GM18507 (cell line): ENCODE results near the gene DOCK10.

Experiments
- DNase-seq: peaks from one replicate; pipeline ENCODE4 v3.0.0; 2011; ENCODE audit warnings: low read depth; ENCODE audit not compliant: insufficient read length; ENCODE audit errors: extremely low spot score
- FAIRE-seq: peaks from 2 replicates; lab custom pipeline; 2011; peaks lifted over from hg19 to GRCh38; lab: Jason Lieb, UNC

DOCK10 gene

DNA sequence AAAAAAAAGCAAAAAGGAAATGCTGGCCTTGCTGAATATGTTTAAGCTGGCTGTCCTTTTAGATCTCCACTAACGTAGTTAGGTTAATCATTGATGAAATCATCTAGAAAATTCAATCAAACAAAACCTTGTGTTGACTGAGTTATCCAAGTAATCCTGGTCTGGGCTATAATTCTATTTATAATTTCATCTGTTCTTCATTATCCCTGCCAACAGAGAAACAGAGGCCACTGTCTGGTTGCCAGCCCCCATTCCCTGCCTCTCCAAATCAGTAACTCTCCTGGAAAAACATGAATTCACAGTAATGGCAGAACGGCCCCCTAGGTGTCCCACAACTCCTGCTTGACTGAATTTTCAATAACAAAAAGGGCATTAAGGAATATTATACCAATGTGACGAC is 24.6 kb downstream of the DOCK10 start:
- DNase-seq = no peak
- no peak for FAIRE-seq

DNA sequence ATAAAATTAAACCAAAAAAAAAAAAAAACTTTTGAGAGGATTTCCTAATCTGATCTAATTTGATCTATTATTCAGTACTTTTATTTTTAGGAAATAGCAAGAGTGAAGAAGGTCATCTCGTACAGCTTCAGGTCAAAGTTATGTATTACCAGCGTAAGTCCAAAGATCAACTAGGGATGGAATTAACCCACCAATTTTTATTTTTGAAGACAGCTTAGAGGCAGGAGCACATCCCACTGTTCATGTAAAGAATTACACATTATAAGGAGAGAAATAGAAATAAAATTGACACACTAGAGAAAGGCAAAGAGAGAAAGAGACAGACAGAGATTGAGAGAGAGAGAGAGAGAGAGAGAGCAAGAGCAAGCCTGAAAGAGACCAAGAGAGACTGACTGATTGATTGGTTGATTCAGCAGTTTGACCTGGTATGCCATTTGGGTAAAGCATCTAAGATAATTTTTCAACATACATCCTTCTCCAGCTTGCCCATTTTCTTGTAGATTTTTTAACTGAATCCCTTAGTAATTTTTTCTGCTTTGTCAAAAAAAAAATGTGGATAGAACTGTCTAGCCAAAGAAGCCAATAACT is 25.1 kb downstream of the DOCK10 start:
- FAIRE-seq = no peak
- DNase-seq = no peak

DNA sequence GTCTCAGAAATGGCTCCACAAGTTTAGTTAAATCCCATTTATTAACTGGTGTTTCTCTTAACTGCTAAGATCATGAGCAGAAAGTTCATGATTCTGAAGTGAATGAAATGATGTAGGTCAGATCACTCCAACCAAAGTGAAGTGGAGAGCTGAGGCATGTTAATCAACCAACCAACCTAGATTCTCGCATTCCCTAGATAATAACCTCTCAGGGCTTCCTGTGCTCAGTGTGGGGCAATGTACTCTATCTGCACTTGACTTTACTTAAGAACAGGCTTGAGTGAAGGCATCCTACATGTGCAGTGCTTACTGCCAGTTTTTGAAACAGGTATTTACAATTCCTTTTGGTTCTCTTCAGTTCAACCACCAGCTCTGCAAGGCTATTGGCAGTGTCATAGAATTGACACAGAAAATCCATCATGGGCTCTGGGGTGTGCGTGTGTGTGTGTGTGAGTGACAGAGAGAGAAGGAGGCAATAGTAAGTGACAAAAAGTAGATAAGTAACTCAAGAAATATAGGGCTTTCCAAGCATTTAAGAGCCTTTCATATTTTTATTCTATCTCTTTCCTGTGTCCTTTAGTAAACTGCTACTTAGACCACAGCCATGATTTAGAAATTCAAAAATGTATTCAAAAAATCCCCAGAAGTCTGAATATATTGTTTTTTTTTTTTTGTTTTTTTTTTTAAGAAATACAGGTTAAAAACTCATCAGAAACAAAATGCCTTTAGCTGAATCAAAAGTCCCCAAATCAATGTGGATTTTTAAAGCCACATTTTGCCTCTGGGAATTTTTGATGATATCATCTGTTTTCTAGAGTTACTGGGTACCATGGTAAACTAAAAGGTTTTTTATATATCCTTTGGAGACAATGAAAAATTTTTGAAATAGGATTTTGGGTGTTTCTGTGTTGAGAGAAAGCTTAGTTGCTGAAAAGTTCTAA is 28.6 kb downstream of the DOCK10 start:
- peak; percentile 56 for FAIRE-seq
- DNase-seq = no peak

DNA sequence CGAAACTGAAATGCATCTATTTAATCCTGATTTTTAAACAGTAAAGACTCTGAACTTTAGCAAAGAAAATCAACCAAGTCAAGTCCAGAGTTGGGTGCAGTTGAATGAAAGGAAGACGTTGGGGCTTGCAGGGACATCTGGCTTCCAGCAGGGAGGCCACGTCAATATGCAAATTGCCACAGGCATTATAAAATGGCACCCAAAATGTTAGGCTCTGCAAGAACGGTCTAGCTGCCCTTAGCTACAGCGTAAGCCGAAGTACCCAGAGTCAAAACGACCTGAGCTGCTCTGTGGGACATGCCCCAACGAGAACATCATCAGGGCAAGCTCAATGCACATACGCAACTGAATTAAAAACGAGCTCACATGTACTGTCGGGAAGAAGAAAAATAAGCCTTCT is 30.7 kb downstream of the DOCK10 start:
- DNase-seq (no peak), FAIRE-seq (no peak)

DNA sequence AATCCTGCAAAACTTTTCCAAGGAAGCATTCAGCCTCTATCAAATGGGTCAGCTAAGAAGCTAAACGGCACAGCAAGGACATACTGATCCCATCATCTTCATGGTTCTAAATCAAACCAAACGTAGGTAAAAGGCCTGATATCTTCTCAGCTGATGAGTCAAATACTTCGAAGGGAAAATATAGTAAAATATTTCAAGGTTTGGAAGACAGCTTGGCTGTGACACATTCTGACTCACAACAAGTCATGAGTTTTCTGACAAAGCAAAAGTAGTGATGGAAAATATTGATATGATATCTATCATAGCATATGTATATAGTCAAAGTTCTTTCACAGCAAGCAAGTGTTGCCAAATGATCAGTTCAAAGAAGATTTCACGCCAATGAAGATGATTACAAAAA is 31.5 kb downstream of the DOCK10 start:
- DNase-seq = no peak
- FAIRE-seq = no peak

DNA sequence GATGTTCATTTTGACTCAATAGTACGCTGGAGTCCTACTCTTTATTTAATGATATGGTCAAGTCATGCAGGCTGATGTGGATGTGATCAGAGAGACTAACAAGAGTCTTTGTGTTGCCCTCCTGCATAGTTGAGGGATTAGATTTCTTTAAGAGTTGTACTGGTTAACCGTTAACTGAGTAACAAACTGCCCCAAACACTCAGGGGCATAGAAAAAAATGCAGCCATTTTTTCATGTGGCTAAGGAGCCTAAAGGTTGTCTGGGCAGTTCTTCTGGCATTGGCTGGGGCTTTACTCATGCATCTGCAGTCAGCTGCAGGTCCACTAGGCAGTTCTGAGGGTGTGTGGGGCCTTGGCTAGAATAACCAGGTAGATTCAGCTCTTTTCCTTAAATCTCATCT is 32.5 kb downstream of the DOCK10 start:
- DNase-seq = no peak
- peak; percentile 63 for FAIRE-seq

DNA sequence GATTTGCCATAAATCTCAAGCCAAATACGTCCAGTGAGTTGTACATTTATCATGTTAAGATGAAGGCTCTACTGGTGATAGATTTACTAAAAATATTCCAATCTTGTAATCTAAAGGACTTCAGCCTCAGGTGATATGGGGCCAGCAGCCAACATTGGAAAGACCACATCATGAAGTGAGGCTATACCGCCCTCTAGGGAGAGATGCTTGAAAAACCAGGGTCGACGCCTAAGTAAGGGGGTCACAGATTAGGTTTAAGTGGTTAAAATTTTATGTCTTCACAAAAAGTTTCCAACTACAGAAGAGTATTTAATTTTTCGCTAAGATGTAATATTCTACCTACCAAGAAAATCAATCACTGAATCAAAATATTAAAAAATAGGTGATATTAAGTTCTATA is 33.3 kb downstream of the DOCK10 start:
- FAIRE-seq (peak; percentile 48), DNase-seq (no peak)

DNA sequence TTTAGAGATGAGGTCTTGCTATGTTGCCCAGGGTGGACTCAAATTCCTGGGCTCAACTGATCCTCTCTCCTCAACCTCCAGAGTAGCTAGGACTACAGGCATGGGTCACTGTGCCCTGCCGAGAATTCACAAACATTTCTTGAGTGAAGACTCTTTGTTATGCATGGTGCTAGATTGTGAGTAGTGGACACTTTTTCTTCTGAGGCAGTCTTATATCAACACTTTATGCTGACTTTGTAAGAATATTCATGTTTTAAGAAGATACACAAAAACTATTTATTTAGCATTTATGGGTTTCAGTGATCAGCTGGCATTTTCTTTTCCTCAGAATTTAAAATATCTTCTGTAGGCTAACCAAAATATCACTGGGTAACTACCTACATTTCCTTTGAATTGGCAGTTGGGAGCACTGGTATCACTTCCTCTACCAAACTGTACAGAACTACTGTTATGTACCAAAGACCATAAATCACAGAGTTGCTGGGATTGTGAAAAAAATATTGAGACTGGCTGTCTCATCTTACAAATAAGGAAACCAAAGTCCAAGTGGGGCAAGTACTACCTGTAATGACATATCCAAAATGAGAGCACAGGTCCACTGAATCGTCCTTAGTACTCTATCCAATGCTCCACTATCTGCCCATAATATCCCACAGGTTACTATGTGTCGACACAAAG is 34.0 kb downstream of the DOCK10 start:
- no peak for DNase-seq
- FAIRE-seq = peak; percentile 82

DNA sequence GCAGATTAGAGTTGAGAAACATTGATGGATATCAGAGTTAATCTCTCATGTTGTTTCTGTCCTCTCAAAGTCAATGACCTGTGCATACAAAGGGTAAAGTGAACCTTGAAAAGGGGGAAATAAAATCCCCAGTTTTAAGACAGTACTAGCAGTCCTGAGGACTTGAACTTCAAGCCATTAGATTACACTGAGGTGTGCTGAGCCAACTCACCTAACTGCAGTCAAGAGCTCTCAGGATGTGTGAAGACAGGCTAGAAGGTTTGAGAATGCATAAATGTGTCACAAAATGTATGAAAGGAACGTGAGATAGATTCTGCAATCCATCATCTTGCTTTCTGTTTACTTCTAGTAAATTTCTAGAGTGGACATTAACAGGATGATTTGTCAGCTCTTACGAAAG is 35.5 kb downstream of the DOCK10 start:
- peak; percentile 67 for FAIRE-seq

DNA sequence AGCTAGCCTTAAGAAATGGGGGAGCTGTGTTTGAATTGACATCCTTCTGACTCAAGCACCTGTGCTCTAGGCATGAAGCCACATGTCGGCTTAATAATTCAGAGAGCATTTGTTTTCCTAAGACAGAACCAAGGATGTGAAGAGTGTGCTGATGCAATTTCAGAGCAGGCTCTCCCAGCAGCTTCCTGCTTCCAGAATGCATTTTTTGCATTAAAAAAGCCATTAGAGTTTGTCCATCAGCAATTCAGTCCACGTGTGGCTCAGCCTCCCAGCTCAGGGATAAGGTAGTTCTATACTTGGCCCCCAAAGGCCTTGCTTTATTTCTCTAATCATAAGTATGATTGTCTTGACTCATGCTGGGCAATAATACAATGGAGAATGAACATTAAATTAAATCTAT is 37.7 kb downstream of the DOCK10 start:
- no peak for DNase-seq
- FAIRE-seq = peak; percentile 29

More for the DNA sequence above, 35.5 kb downstream of the DOCK10 start:
- no peak for DNase-seq

DNA sequence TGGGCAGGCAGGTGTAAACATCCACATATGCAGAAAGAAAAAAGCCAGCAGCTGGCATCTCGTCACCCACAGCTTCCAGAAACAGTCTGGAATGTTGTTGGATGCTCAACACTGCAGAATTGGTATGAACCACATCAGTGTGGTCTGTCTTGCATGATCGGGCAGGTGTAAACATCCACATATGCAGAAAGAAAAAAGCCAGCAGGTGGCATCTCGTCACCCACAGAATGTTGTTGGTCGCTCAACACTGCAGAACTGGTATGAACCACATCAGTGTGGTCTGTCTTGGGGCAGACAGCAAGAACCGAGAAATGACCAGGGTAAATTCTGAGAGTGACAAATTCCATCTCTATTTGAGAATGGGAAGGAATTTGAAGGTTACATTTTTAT is 39.6 kb downstream of the DOCK10 start:
- DNase-seq = no peak

DNA sequence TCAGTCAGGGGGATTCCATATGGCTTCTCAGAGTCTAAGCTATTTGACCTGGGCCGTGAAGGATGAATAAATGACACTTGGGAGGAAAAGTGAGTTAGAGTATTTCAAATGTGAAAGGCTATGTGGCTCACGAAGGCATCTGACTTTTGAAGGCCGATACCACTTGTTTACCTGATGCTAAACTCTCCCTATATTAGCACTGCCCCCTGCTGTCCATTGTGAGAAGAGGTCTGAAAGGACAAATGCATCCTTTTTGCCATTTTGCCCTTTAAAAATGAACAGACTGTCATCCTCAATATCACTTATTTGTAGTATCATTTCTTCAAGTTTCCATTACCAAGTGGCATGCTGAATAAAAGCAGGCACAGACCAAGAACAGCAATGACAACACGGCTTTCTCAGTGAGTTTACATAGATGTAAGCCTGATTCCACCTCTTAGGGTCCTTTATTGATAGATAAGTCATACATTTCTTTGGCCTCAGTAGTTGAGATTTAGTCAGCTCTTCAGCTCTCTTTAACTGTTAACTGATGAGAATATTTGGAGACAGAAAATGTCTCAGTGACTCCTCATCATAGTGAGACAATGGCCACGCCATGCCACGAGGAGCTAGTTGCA is 40.1 kb downstream of the DOCK10 start:
- peak; percentile 35 for DNase-seq
- FAIRE-seq = peak; percentile 95

More for the DNA sequence above, 39.6 kb downstream of the DOCK10 start:
- peak; percentile 82 for FAIRE-seq

DNA sequence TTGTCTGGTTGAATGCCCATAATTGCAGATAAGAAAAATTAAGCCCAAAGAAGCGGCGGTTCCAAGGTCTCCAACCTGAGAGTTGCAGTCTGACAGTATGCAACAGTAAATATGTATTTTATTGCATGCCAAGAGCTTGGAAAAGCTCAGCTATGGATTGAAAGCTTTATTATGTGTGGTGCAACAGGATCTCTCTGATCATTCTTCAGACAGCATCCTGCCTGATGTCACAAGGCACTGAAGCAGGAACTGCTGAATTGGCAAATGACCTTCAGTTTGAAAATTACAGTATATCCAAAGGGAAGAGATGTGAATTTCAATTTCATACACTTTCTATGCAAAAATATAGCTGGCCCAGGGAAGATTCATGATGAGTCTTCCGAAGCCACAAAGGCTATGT is 42.5 kb downstream of the DOCK10 start:
- no peak for DNase-seq
- no peak for FAIRE-seq

DNA sequence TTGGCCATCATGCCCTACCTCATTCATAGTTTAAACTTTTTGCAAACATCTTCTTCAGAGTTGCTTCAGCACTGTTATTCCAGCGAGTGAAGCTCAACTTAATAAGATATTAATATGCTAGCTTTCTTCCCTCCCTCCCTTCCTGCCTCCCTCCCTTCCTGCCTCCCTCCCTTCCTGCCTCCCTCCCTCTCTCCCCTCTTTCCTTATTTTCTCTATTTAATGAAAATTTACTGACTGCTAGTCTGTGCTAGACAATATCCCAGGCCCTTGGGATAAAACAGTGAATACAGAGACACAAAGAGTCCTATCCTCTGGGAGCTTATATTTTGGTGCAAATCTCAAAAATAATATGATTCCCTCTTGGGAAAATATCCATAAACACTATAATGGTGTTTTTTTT is 42.9 kb downstream of the DOCK10 start:
- FAIRE-seq = no peak
- DNase-seq = no peak

DNA sequence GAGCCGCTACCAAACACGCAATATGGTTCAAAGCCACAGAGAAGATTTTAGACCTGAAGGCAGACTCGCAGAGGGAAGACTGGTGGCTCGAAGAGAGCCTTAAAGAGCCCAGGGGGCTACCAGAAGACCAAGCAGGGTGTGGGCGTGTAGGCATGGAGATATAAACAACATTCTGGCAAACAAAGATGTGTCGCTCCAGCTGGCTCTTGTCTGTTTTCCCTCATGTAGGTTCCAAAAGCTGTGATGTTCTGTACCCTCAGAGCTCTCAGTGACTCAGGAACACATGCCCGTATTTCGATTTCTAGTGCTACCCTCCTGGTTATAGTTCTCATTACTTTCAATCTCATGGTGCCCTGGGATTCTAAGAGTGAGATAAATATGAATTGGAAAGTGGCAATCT is 44.5 kb downstream of the DOCK10 start:
- no peak for FAIRE-seq
- no peak for DNase-seq

DNA sequence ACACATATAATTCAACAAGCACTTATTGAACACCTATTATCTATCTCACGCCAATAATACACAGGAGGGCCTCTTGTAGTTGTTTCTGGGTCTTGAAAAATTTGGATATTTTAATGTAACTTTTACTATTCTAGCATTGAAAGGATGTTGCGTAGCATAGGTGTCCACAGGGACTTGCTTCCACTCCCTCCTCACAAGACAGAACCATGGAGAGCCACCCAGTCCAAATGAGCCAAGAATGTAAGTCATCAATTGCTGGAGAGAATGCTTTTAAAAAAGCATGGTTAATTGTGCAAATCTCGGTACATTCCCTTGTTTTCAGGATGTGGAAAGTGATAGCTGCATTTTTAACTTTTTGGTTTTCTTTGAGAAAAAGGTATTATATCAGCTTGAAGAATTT is 46.8 kb downstream of the DOCK10 start:
- DNase-seq = no peak

DNA sequence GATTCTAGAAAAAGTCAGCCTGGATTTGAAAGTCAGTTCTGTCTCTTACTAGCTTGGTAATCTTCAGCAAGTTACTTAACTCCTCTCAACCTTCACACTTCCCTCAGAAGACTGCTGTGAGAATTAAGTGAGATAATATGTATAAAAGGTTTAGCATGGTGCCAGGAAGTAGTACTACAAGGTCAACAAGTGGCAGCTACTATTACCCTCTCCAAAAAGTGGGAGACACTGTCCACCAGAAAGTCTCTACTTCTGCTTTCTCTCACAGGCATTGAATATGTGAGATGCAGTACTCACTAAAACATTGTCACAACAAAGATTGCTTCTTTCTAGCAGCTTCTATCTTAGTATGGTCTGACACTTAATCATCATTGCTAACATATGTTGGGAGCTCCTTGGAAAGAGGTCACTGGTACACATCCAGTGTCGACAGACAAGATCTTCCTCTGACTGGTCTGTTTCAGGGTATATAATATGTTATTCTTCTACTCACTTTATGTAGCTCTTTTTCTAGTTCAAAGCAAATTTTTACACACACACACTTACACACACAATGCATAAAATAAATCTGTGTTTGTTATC is 47.9 kb downstream of the DOCK10 start:
- no peak for FAIRE-seq
- DNase-seq = no peak

More for the DNA sequence above, 46.8 kb downstream of the DOCK10 start:
- no peak for FAIRE-seq

DNA sequence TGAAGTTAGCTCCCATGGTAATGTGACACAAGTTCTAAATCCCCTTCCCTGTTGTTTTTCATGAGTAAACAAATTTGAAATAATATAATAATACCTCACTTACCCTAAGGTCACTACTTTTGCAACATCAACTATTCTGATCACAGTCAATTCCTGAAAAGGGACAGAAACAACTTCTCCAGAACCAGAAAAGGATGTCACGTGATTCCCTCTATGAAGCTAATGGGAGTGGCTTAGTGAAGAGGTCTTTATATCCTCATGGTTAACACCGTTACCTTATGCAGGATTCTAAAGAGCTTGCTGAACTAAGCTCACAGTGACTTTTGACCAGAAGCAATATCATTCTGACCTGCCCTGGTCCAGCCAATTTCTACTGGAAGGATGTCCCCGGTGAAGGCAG is 51.6 kb downstream of the DOCK10 start:
- DNase-seq (no peak), FAIRE-seq (no peak)

DNA sequence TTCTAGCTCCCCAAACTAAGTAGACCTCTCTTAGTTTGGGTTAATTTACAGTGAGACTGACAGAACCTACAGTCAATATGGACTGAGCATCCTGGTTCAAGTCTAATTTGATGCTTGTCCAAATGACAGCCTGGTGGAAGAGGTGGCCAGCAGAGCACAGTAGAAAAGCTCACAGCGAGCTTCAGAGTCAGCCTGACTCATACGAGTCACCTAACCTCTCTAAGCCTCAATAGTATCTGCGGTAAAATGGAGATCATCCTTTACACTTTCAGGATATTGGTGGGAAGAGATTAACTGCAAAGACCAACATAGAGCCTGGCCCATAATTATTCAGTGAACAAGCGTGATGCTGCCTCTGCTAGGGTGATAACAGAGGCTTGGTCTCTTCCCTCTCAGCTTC is 54.5 kb downstream of the DOCK10 start:
- DNase-seq (no peak), FAIRE-seq (no peak)

DNA sequence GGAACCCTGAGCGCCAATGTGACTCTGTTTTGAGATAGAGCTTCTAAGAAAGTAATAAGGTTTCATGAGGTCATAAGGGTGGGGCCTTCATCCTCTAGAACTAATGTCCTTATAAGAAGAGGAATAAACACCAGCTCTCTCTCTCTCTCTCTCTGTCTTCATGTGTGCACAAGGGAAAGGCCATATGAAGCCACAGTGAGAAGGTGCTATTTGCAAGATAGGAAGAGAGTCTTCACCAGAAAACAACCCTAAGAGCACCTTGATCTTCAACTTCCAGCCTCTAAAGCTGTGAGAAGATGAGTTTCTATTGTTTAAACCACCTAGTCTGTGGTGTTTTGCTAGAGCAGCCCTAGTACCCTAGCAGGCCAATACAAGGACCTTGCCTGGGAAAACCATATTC is 55.8 kb downstream of the DOCK10 start:
- DNase-seq (no peak), FAIRE-seq (no peak)
